HG03575 (cell line): Measurements from ENCODE around the gene BMP7.
"Not testable (repeated sequence)": the region's sequence is repeated elsewhere in the genome, so short reads cannot be mapped to it uniquely, and the experiment has no call there.

Experiments used
- ATAC-seq: cut with Tn5 transposase; IDR thresholded peaks from one replicate; pipeline ENCODE4 v1.9.1; 2021; ENCODE audit not compliant: unreplicated experiment, insufficient number of reproducible peaks, low FRiP score; ENCODE audit errors: extremely low read depth

BMP7 gene

DNA sequence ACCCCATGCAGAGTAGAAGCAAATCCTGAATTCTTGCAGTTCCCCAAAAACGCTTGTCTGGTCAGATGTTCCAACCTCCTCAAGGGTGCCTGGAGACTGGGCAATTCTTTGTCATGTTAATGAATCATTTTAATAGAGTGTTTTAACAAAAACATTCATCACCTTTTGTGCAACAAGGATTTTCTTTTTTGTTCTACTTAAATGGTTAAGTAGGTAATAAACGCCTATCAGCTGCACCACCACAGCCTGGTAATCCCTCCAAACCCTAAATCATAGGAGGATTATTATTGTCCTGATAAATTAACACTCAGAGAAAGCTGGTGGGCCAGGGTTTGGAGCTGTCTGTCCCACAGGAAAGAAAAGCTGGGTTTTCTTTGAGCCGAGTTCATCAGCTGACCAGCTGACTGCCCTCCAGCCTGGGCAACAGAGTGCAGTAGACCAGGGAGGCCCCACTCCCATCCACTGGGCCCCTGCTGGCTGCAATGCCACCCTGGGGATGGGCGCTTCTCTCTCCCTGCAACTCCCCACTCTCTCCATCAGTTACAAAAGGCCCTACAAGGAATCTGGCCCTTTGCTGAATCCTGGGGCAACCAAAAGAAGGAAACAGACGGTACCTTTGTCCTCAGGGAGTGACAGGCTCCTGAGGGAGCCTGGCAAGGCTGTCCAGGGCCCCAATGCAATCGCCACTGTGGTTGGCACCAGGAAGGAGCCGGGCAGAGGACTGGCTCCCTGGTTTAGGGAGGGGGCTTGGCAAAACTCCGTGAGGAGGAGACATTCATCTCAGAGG is 23.1 kb upstream of the BMP7 start:
- ATAC-seq: no peak

DNA sequence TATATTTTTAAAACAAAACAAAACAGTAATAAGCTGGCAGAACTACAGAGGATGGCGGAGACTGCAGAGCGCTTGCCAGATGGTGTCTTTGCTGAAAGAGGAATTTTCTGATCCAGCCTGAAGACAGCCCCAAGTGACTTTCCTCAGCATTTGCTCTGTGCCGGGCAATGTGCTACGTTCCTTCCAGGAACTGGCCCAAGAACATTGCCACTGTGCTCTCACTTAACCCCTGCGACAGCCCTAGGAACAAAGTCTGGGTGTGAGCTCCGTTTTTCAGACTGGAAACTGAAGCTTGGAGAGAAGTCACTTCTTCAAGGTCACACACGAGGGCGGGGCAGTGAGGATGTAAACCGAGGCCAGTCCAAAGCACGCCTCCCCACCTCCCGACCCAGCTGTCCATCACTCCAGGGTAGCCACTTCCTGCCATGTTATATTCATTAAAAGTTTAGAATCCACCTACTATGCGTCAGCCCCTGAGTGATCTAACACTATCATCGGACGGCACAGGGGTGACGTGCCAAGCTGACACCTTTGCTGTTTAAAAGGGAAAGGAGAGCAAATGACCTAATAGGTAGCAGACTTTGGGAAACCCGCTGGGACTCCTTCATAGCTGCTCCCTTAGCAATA is 22.3 kb upstream of the BMP7 start:
- no peak for ATAC-seq

DNA sequence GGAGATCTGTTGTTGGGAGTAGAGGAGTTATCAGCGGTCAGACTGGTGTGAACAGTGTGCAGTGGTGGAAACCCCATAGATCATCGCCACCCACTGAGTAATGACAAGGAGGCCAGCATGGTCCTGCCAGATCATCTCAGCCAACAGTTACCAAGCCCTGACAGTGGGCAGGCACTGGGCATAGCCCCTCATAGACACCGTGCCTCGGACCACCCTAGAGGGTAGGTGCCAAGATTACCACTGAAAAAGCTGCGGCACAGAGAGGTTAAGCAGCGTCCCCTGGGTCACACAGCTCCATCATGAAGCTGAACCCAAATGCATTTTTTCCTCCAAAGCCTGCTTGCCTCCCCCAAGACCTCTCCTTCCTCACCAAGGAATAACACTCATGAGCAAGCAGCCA is 21.5 kb upstream of the BMP7 start:
- no peak for ATAC-seq

DNA sequence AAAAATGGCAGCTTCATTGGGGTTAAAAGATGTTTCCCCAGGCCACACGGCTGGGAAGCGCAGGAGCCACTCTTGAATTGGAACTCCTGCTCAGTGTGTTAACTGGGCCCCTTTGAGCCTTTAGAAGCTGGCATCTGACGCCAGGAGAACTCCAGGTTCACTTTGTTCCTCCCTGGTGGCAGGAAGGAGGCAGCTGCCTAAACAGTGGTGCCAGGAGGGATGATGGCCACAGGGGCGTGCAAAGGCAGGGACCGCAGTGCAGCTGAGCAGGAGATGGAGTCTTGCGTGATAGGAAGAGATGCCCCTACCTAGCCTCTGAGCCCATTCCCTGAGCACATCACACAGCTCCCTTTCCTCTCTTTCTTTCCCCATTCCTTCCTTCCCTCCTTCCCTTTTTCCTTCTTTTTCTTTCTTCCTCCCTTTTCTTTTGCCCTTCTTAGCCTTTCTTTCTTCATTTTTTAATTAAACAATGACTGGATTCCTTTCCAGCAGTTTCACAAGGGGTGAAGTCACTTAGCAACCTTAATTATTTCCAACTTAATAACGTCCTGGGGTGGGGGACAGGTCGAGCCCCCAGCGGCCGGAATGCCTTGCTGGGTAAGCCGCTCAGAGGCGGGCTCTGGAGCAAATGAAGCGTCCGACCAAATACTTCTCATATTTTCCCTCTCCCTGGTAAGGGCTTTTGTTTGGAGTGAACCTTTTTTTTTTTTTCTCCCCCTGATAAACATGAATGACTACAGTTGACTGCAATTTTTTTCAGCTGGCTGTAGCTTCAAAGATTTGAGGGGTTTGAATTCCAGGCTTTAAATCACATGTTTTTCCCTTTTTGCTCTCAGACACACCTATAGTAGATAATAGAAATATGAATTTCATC is 20.8 kb upstream of the BMP7 start:
- ATAC-seq: no peak

DNA sequence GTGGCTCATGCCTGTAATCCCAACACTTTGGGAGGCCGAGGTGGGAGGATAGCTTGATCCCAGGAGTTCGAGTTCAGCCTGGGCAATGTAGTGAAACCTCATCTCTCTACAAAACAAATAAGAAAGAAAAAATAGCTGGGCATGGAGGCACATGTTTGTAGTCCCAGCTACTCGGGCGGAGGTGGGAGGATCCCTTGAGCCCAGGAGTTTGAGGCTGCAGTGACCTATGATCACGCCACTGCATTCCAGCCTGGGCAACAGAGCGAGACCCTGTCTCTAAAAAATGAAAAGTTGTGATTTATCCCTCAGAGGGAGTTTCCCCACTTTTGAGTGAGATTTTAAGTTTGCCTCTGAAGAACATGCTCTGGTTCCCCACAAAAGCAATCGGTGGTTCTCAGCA is 17.4 kb upstream of the BMP7 start:
- ATAC-seq: no peak

DNA sequence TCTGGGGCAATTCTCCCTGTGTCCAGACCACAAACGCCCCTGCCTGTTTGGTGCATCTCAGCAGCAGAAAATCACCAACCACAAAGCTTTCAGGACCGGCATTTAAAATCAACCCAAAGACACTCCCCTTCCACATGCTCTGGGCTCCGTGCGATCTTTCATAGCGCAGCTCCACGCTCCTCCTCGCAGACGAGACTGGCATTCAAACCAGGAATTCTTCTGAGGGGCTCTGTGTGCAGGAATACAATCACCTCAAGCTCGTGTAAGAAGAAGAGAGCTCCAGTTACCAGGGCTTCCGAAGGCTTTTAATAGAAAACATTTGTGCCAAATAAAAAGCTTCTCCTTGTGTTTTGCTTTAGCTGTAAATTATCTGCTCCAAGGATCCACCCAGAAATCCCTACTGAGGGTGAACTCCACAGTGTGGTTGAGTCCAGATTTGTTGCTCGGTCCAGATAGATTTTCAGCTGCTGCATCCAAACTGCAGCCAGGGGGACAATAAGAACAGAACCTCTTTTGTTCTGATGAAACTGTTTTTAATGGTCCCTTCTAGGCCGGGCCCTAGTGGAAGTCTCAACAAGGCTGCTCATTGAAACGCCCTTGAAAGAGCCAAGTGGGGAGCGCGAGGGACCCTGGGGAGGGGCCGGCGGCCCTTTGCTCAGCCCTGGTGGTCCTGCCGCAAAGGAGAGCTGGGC is 16.4 kb upstream of the BMP7 start:
- no peak for ATAC-seq

DNA sequence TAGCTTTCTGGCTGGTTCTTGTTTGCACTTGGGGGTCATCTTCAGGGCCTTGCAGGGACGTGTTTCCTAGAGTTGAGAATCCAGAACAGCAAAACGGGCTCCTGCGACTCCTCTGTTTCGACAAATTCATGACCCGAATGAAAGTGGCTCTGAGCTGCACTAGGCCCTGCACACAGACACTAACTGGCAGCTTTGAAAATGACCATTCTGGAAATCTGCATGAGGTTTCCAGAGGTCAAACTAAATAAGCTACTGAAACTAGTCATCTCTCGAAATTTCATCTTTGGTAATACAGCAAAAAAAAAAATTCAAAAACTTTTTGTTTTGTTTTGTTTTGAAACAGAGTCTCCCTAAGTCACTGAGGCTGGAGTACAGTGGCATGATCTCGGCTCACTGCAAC is 15.5 kb upstream of the BMP7 start:
- ATAC-seq: no peak

DNA sequence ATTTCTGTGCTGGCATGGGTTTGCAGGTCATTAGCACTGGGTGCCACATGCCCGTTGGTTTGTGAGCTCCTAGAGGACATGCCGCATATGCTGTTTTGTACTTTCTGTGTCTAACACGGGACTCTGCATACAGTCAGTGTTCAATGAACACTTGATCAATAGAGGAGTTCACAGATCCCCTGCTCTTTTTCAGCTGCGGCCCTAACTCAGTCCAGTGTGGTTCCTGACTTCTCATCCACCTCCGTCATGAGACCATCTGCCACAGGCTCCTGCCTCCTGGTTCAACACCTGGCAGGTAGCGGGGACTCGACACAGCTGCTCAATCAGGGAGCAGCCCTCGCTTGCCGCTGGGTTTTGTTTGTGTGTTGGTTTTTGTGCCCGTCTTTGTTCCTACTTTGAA is 13.8 kb upstream of the BMP7 start:
- ATAC-seq: no peak

DNA sequence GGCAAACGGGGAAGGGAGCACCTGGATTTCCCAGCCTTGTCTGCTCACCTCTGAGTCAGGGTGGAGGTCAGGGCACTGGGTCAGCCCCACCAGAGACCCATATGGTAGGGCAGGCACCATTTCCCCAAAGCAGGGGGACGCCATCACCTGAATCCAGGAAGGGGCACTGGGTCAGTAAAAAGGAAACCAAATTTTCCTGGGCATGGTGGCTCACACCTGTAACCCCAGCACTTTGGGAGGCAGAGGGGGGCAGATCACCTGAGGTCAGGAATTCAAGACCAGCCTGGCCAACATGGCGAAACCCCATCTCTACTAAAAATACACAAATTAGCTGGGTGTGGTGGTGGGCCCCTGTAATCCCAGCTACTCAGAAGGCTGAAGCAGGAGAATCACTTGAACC is 13.1 kb upstream of the BMP7 start:
- not testable (repeated sequence) for ATAC-seq

DNA sequence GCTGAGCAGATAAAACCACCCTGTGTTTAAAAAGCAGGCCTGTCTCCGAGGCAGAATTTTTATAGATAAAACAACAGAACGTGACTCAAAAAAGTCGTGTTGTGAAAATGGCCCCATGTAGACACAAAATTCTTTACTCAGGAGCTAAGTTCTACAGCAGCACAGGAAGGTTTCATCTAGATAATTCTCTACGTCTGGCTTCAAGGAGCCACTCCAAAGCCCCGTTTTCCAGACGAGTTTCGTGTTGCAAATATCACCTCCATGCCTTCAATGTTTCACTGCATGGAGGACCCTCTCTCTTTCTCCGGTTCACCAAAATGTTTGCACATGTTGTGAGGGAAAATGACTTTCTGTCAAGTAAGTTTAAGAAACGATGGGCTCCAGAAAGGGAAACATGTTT is 12.0 kb upstream of the BMP7 start:
- no peak for ATAC-seq

DNA sequence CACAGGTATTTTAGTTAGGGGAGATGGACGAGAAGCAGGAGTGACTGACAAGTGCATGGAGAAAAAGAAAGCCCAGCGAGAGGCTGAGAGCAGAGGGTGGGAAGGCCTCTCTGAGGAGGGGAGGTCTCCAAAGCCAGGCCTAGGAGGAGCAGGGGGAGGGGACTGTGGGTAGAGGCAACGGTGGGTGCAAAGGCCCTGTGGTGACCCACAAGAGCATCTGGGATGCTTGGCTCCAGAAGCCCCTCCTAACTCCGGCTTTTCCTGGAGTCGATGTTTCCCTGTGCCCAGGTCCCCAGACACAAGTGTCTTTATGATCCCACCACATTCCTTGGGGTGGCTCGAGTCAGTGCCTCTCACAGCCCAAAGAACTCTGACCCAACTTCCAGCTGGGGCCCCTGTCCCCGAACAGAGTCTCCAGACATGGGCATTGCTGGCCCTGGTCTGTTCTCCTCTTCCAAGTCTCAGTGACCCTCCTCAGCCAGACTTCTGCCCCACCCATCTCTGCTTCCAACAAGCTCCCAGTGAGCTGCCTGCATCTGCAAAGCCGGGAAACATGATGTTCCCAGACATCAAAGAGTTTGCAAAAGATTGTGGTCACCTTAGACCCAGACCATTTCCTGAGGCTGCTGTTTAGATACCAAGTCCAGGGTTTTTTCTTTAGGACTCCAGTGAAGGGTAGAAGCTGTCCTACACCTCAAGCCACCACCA is 11.1 kb upstream of the BMP7 start:
- ATAC-seq: no peak

DNA sequence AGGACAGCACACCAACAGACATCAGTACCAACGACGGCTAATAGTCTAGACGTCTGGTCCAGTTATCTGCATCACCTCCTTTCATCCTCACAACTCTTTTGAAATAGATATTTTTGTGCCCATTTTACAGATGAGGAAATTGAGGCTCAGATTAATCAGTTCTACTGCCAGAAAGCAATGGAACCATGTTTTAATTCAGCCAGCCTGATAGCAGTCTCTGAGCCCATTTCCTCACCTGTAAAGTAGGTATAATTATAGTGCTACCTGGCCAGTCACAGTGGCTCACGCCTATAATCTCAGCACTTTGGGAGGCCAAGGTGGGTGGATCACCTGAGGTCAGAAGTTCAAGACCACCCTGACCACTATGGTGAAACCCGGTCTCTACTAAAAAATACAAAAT is 9.8 kb upstream of the BMP7 start:
- ATAC-seq: no peak

DNA sequence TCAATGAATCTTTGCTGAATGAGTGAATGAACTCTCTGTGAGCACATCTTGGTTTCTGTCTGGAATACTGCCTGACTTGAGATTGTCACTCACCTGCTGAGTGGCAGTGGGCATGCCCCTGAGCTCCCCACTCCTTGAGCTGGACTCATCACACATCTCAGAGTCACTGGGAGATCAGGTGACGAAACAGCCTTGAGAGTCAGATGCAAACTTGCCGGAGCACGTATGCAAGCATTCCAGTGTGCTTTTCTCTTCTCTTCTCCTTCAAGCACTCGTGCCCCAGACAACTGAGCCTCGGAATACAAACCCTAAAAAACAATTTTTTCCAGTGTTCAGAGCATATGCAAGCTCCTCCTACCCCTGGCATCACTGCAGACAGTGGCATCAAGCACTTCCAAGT is 9.4 kb upstream of the BMP7 start:
- ATAC-seq: no peak

DNA sequence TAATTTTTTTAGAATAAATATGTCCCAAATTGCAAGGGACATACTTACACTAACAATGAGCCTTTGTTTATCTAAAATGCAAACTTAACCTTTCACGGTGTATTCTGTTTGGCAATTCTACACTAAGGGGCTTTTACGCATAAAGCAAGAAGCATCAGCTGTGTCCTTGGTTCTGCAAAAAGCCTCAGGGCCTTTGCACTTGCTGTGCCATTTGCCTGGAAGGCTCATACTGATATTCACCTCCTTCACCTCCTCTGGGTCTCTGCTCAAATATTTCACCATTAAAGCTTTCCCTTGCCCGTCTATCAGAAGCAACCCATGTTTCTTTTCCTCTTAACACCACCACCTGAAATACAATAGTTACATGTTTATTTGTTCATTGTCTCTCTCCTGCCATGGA is 8.9 kb upstream of the BMP7 start:
- no peak for ATAC-seq

DNA sequence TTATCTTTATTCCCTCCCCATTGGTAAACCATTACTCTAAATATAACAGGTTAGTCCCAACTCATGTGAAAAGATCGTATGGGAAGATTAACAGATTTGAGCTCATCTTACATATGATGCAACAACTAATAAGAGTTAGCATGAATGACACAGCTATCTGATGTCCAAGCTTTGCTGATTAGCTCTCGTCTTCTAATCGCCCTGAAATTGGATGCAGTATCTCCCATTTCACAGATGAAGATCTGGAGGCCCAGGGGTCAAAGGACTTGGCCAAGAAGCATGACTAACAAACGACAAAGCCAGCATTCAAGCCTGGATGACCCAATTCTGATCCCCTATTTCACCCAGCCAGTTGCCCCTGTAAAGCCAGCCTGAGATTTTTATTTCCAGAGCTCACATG is 8.4 kb upstream of the BMP7 start:
- no peak for ATAC-seq

DNA sequence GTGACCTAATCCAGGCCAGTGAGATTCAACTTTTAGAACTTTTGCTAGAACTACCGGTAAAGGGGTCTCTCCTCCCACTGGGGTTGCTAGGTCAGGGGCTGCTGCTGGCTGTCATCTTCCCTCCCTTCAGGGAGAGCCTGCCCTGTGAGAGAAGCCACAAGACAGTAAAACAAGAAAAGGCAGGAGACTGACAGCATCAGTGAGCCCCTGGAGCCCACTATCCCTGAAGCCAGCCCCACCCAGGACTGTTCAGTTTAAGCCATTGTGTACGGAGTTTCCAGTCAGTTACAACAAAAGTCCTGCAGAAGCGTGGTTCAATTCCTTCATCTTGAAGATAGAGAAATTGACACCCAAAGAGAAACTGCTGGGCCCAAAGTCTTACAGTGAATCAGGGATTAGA is 7.9 kb upstream of the BMP7 start:
- ATAC-seq: no peak

DNA sequence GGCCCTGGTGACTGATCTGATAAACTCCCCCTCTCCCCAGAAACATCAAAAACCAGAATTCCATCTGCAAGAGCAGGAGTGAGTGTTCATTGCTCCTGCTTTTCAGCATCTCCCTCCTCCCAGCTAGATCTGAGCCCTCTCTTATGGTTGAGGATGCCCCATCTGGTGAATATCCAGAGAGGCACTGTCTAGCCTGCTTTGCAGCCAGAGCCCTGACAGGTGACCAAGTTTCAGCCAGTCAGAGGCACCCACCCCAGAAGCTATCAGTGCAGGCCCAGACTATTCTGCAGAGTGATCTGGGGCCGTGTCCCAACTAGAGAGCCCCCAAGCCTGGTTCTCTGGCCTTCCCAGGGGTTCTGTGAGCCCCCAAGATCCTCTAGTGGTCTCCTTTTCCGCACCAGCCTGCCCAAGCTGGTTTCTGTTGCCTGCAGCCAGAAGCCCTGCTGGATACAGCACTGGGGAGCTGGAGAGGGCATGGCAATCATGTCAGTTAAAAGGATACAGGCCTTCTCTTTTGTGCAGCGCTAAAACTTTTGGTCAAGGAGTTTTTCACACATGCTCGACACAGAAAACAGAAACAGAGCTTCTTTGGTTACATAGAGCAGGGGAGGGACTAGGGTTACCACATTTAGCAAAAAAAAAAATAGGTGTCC is 6.6 kb upstream of the BMP7 start:
- ATAC-seq: no peak

DNA sequence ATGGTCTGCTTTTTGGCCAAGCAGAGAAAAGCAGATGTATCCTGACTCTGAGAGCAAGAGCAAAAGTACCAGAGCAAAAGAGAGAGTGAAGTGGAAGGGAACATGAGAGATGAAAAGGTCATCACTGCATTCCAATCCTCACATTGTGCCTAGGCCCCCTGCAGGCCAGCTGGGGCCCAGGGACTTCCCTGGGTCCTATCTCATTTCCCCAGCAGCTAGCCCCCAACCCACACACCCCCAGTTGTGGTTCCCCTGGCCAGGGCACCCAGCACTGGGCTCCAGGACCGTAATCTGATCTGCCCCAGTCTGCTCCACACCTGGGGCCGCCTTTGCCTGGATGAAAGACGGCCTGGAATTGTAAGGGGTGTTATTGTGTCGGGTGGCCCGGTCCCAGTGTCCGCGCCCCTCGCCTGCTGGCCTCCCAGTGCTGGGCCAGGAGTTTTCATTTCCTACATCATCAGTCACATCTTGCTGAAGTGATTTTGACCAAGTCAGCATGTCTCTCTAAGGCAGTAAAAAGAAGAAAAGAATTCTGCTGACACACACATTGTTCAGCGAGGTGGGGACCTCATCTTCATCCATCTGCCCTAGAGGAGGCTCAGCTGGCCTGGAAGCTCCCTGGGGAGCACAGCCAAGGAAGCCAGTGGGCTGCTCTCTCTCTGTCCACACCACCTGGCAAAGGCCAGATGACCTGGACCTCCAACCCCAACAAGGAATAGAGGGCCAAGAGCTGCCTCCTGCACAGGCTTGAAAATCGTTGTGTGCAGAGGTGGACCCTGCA is 4.0 kb upstream of the BMP7 start:
- ATAC-seq: no peak
